Ramos (cell line): Measurements from ENCODE around the gene TMEM273.

Source experiments
- in situ Hi-C: fragments of 300-500 bp; cut with MboI; formaldehyde crosslinking; loops from one replicate; pipeline ENCODE4 v1.14.3; 2022; ENCODE audit warnings: low sequenced_read_pairs; ENCODE audit not compliant: unreplicated experiment

Gene TMEM273

DNA sequence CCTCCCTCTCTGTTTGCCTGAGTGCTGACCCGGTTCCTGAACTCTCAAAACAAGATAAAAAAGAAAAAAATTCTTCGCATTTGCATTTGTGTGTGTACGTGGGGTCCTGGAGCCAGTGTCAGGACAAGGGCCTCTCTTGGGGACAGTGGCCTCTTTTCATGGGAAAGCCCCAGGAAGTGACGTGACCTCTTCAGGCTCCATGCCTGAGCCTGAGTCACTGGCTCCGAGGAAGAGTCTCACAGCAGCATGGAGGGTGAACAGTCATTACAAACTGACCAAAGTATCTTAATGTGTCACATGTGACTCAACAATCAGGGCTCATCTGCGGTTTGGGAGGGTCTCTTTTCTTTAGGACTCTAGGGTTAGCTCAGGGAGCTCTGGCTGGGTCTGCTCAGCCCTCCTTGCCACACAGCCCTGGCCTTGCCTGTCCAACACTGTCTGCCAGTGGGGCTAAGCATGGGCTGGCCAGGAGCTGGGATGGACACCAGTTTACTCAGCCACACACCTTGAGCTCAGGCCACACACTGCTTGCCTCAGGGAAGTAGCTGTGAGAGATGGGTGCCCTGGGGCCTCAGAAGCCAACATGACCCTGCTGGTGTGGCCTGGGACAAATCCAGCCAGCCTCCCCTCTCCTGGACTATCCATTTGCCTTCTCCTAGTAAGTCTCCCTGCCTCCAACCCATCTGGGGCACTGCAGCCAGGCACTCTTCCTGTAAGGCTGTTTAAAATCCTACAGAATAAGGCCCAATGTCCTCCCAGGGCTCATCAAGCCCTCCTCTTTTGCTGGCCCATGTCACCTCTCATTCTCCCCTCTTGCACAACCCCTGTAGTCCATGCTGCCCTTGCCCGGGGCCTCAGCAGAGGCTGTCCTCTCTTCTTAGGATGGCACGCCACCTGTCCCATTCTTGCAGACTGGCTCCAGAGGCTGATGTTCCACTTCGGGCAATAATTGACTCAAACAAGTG is 10.5 kb downstream of the TMEM273 start:
- in situ Hi-C loops, result no loop called here

DNA sequence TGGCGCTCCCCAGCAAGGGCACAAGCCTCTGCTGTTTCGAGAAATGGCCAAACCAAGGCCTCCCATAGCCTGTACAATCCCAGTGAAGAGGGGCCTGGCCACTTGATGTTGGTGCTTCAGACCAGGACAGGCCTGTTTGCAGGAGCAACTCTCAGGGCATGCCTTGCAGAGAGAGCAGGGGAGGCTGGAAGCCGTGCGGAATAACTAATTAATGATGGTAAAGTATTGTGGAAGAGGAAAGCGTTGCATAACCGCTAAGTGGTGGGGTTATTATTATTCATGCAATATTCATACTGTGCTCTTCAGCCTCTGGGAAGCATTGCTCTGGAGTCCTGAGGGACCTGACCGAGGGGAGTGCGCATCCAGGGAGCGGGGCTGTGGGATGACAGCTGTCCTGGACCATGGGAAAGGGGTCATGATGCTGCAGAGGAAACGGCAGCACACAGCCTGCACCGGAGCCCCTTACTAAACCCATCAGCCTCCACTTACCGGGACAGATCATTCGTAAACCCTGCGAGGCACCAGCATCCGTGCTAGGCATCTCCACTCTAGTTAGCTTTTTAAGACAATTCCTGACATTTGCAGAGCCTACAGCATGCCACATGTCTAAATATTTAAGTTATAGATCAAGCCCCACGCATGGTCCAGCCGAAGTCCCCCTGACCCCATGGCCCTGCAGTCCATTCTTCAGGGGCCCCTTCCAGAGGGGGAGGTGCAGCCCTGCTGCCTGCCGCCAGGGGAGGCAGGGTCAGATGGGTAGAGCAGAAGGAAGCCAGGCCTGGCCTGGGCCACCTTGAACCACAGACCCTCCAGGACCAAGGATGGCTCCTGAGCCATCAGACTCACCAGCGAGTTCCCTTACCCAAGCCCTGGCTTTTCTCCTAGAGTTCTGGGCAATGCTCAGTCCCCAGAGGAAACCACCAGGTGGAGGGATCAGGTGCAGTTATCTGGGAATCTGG is 11.6 kb downstream of the TMEM273 start:
- in situ Hi-C loops, result no loop called here

DNA sequence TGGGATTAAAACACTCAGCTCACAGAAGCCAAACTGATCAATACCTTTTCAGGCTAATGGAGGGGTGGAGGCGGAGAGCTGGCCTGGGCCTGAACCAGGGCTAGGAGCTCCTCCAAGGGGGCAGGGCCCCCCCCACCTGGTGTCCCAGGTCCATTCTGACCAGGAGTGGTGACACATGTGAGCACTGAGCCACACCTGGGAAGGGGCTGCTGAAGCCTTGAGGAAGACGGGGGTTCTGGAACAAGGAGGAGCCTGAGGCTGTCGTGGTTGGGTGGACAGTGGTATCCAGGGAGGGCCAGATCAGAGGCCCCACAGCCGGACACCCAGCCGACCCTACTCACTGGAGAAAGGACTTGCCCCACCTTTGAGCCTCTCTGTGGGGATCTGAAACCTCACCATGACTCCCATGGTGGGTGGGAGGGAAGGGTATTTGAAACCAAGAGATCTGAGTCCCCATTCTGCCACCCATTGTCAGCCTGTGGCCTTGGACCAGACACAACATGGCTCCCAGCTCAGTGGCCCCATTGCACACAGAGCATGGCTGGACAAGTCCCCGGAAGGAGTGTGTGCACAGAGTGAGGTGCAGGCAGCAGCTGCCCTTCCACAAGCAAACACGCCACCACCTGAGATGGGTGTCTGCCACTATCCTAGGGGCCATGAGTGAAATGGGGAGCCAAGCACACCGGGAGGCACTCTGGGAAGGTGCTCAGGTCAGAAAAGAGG is 12.4 kb downstream of the TMEM273 start:
- in situ Hi-C loops, result no loop called here

DNA sequence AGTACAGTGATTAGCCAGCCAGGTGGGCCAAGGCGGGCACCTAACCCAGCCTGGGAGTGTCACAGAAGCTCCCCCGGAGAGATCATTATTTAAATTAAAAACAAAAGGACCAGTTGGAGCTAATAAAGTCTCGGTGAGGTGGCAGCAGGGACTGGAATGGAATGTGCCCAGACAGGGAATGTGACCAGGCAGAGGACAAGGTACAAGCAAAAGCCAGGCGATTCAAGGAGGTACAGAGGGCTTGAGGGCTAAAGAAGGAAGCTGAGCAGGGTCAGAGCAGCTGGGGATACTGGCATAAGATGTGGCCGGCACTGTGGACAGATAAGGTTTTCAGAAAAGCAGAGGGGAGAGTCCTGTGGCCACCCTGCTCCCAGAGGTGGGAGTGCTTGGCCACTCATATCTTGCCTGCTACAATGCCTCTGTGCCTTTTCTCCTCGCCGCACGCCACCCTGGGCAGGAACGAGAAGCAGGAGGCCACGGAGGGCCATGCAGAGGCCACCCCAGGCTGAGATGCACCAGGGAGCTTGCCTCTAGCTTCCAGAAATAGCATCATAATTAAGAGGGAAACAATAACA is 13.2 kb downstream of the TMEM273 start:
- in situ Hi-C loops, result loop anchor here (25.0 kb wide), 1 partner anchor 513 kb away; no protein-coding TSS in a partner anchor

DNA sequence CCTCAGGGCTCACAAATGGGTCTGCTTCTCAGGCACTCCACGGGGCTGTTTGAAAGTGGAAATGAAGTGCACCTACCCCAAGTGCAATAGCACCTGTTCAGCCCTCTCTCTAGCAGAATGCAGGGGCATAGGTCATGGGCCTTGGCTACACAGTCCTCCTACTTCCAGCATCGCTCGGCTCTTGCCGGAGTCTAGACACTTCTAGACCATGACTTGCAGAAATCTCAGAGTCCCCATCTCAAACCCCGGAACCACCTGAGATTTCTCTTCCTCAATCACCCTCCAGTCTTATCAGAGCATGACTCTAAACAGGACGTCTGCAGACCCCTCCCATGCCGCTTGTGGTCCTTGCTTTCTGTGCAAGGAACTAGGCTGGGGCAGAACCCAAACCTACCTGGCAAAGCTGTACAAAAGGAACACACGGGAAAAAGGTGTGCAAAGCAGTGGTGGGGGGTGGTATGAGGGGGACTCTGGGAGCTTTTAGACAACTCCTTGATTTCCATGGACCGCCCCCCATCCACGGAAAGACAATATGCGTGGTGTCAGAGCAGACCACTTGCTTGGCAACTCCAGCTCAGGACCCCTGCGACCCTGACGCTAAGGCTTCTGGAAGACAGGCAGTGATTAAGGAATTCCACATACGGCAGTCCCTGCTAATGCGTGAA is 13.8 kb downstream of the TMEM273 start:
- in situ Hi-C loops, result loop anchor here (25.0 kb wide), 1 partner anchor 512 kb away; no protein-coding TSS in a partner anchor

DNA sequence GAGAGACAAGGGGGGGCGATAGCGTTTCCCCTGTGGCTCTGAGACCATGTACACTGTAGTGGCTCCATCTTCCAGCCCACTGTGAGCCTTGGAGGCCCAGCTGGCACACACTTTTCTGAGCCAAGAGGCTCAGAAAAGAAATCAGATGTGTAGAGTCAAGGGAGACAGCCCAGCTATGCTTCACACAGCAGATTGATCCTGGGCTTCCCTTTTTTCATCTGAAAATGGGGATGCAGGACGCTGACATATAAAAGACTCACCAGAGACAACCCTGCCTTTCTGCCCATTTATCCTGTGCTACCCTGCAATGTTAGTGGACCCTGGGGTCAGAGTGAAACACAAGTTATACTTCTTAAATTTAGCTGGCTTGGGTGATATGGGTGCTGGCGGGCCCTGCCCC is 14.3 kb downstream of the TMEM273 start:
- in situ Hi-C loops, result loop anchor here (25.0 kb wide), 1 partner anchor 512 kb away; no protein-coding TSS in a partner anchor

DNA sequence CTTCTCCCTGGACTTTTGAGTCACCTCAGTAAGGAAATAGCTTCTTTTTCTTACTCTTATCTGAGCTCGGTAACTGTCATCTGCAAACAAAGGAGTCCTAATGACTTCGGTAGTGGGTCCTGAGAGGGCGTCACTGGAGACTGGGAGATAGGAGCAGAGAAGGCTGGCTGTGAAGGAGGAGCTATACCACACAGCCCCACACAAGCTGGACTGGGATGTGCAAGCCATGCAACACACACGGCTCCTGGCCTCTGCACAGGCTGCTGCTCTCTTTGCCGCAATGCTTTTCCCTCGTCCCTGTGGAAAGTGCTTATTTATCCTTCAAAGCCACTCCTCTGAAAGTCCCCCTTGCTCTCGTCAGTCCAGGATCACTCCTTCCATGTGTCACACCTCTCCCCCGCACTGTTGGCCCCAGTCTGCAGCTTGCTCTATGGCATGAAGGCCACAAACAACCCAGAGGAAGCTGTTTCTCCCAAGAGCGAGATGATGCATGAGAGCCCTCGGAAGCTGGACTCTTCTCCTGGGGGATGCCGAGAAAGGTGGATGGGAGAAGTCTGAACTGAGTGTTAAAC is 14.9 kb downstream of the TMEM273 start:
- in situ Hi-C loops, result loop anchor here (25.0 kb wide), 1 partner anchor 511 kb away; no protein-coding TSS in a partner anchor

DNA sequence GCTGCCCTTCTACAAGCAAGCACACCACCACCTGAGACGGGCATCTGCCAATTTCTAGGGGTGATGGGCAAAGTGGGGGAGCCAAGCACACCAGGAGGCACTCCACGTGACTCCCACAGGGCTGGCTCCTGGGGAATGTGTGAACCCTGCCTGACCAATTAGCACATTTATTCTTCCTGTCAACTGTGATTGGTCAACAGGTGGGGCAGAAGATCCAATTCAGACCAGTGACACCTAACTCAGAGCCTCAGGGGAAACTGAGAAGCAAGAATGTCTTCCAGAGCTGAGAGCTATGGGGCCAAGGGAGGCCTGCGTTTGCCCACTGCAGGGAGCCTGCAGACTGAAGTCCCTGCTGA is 15.4 kb downstream of the TMEM273 start:
- in situ Hi-C loops, result loop anchor here (25.0 kb wide), 1 partner anchor 510 kb away; no protein-coding TSS in a partner anchor

DNA sequence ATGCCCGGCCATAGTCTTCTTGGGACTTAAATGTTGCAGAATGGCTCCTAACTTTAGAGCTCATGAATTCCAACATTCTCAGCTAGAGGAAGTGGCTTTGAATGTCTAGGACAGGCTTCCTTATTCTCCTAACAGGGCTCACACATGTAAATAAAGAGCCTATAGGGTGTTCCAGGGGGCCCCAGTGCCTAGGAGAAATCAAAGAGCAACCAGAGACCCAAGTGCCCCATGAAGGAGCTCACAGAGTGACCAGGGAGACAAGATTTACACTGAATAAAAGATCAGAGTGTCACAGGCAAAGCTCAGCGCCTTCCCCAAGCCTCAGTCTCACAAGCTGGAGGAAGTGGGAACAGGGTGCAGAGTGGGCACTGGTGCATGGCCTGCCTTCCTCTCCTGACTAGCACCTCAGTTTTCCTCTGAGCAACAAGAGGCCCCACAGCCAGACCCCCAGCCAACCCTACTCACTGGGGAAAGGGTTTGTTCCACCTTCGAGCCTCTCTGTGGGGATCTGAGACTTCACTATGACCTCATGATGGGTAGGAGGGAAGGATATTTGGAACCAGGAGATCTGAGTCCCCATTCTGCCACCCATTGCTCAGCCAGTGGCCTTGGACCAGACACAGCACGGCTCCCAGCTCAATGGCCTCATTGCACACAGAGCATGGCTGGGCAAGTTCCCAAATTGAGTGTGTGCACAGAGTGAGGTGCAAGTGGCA is 16.0 kb downstream of the TMEM273 start:
- in situ Hi-C loops, result loop anchor here (25.0 kb wide), 1 partner anchor 510 kb away; no protein-coding TSS in a partner anchor

DNA sequence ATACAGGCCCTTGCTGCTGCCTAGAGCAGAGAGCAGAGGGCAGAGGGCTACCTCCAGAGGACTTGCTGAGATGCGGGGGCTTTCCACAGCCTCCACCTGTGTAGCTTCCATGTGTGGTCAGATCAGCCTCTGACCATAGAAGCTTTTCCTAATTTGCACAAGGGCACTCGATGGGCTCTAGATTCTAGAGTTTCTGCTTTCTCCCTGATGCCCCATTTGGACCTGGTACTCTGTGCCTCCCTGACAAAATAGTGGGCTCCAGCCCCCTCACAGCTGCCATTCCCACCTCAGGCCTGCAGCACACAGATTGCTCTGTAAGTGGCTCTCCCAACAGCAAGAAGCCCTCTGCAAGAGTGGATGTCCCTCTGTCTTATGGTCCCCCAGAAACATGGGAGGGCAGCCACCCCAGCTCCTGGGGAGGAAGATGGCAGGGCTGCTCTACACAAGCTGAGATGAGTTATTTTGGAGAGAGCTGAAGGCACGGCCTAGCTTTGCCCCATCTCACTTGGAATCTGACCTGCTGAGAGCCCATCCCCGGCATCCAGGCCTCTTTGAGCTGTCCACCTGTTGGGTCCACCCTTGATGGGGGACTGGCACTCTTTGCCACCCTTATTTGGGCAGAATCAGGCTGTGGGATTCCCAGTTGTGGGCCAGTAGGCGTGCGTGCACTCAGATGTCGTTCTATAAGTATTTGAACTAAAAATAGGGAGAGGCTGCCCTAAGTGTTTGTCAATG is 16.7 kb downstream of the TMEM273 start:
- in situ Hi-C loops, result loop anchor here (25.0 kb wide), 1 partner anchor 509 kb away; no protein-coding TSS in a partner anchor

DNA sequence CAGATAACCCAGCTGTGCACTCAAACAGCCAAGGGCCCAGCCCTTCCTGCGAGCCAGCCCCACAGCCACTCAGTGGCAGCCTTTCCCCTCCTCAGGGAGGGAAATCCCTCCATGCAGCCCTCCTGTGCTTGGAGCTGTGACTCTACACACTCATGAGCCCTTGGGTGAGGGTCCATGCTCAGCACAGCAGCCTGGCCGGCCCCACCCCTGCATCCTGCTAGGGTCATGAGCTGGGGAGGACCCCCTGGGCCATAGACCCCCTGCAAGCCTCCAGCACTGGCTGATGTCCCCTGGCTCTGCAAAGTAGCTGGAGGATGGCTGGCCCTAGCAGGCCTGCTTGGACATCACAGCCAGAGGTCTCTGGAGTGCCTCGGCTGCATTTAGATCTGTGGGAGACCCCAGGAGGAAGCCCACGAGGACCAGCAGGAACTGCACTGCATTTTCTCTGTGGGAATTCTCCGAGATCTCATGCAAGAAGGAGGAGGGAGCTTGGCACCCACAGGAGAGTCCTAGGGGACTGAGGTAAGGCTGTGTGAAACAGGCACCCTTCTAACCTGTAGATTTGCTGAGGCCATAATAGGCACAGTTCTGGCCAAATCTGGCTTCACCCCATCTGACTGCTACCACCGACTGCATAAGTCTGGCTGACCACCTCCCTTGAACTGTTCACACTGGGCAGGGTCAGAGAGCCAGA is 17.4 kb downstream of the TMEM273 start:
- in situ Hi-C loops, result loop anchor here (25.0 kb wide), 1 partner anchor 508 kb away; no protein-coding TSS in a partner anchor

DNA sequence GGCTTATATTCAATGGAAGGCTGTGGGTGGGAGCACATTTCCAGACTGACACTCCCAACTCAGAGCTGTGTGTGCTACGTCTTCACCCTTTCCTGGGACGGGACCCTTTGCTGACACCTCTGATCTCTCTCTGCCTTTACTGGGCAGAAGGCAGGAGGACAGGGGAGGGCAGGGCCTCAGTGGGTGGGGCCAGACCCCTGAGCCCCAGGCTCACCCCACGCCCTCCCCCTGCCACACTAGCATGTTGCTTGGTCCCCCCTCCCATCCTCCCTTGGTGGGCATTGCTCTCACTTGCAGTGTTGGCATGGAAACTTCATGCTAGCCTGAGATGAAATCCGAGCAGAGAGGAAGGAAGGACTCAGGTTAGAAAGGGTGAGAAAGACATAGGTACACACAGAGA is 18.4 kb downstream of the TMEM273 start:
- in situ Hi-C loops, result loop anchor here (25.0 kb wide), 1 partner anchor 507 kb away; no protein-coding TSS in a partner anchor

DNA sequence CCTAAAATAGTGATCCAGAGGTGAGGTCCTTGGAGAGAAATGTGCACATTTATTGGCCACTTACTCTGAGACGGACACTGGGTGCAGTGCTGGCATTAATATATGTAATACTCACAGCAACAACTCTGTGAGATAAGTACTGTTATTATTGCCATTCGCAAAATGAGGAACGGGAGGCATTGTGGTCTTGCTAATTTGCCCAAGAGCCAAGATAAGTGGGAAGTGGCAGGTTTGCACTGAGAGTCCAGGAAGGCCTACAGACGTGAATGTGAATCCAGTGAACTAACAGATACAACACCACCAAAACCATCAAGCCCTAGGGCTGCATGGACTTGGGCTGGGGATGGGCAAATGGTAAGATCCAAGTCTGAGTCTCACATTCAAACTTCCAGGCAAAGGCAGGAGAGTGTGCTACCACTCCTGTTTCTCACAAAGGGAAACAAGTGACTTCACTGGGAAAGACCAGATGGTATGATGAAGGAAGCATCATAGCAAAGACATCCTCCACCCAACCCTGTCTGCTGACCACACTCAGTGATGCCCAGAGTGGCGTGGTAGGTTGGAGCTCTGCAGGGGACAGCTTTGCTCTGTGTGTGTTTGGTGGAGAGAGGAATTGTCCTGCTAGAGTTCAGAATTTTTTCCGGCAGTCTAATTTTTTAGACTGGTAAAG is 19.2 kb downstream of the TMEM273 start:
- in situ Hi-C loops, result loop anchor here (25.0 kb wide), 1 partner anchor 507 kb away; no protein-coding TSS in a partner anchor

DNA sequence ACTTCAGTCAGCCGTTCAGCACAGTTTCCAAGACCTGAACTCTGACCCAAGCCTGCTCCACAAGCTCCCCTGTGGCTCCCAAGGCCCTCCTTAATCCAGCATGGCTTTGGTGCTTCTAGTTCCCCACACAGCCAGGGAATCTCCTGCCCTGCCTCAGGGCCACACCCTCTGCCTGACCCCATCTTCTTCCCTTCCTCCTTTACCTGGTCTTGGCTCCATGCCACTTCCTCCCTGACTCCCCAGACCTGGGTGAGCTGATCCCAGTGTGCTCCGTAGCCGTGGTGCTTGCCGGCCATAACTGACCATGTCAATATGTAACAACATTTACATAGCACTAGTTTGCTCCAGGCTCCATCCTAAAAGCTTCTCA is 20.0 kb downstream of the TMEM273 start:
- in situ Hi-C loops, result loop anchor here (25.0 kb wide), 1 partner anchor 506 kb away; no protein-coding TSS in a partner anchor

DNA sequence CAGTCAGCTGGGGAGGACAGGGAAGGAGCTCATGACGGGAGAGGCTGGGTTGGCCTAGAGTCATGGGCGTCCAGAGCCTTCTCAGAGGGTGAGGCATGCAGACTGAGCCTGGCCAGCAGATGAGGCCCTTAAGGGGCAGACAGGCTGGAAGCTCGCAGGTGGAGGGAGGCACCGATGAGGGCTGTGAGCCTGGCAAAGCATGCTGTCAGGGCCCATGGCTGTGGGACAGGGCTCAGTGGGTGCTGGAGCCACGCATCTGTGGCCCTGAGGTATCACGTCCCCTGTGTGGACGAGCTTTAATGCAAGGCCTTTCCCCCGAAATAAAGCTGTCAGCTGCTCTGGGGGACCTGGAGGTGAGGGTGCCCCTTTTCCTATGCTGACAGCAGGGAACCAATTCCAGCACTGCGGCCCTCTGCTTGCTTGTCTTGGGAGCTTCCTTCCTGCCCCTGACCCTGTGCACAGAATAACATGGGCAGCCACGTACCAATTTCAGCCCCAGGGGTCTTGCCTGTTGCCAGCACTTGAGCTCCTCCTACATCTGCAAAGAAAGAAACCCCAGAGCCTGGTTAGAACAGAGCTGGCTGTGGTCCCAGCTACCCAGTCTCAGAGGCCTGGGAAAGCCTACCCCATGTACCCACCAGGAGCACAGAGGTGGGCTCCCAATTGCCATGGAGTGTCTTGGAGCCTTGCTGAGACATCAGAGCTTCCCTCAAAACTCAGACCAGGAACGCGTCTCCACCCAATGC is 20.6 kb downstream of the TMEM273 start:
- in situ Hi-C loops, result loop anchor here (25.0 kb wide), 1 partner anchor 505 kb away; no protein-coding TSS in a partner anchor
